NOMO-1 treated with dmso at 0.1 percent for 144 hours (cell line): Measurements from ENCODE around the gene ADD1.
A peak's percentile ranks its signal among the peaks of the same experiment; 100 is the strongest.

Experiments used
- DNase-seq: peaks from one replicate; lab custom pipeline; 2025; ENCODE audit not compliant: unreplicated experiment; lab: John Stamatoyannopoulos, UW

ADD1 gene

GRCh38 chr4:2805712-2806389, 37.8 kb upstream of the ADD1 start:
- no peak for DNase-seq

GRCh38 chr4:2806390-2807355, 37.0 kb upstream of the ADD1 start:
- DNase-seq = no peak

- no peak for DNase-seq
Observed at GRCh38 chr4:2807571-2807970, 36.1 kb upstream of the ADD1 start.

GRCh38 chr4:2808001-2808400, 35.6 kb upstream of the ADD1 start:
- DNase-seq = no peak

- DNase-seq = no peak
Observed at GRCh38 chr4:2809610-2810180, 33.9 kb upstream of the ADD1 start.

GRCh38 chr4:2810388-2810787, 33.3 kb upstream of the ADD1 start:
- DNase-seq = no peak

GRCh38 chr4:2811830-2812611, 31.6 kb upstream of the ADD1 start:
- DNase-seq = peak; percentile 85

- no peak for DNase-seq
Observed at GRCh38 chr4:2812612-2813354, 30.9 kb upstream of the ADD1 start.

GRCh38 chr4:2813446-2814405, 29.9 kb upstream of the ADD1 start:
- DNase-seq = no peak

- DNase-seq = no peak
Observed at GRCh38 chr4:2814627-2815270, 28.9 kb upstream of the ADD1 start.

GRCh38 chr4:2816401-2816954, 27.2 kb upstream of the ADD1 start:
- no peak for DNase-seq

GRCh38 chr4:2817137-2817536, 26.5 kb upstream of the ADD1 start:
- DNase-seq = no peak

- DNase-seq = no peak
Observed at GRCh38 chr4:2817701-2818350, 25.8 kb upstream of the ADD1 start.

- no peak for DNase-seq
Observed at GRCh38 chr4:2818351-2818939, 25.2 kb upstream of the ADD1 start.

GRCh38 chr4:2819244-2820215, 24.1 kb upstream of the ADD1 start:
- DNase-seq = no peak

- no peak for DNase-seq
Observed at GRCh38 chr4:2820216-2820982, 23.2 kb upstream of the ADD1 start.
